ENCODE data around the gene SLC16A12. TPM values are rescaled to one million over a fixed set of nuclear protein-coding genes. Genes with fewer than 3 reads are reported as not detected.
A peak's percentile ranks its signal among the peaks of the same experiment; 100 is the strongest.
"Not testable (repeated sequence)": the region's sequence is repeated elsewhere in the genome, so short reads cannot be mapped to it uniquely, and the experiment has no call there.

The SLC16A12 gene
- total RNA-seq, 1 experiment from 2014 or later: 1.0 TPM

GRCh38 chr10:89391907-89392756, 143.3 kb downstream of the SLC16A12 start, which contains the start of gene IFIT1:
Gene IFIT1, plus strand, starts transcription at chr10:89392623. Its CDS starts 90 bp downstream, at chr10:89392713.
- no peaks in the 10 kb centered on the region for H3K4me1 Mint-ChIP-seq (ENCODE audit: low read depth, unreplicated experiment)
- BruUV-seq (replicated peaks): no TSS peak
- no peaks in the 10 kb centered on the region for H3K9me3 Mint-ChIP-seq (ENCODE audit: low read depth, unreplicated experiment)
- H3K27me3 Mint-ChIP-seq (ENCODE audit: unreplicated experiment): no peaks in the 10 kb centered on the region
- peak; percentile 34 for DNase-seq
- peak within 1 kb of the TSS; percentile 70 for H3K4me3 Mint-ChIP-seq (ENCODE audit: low read depth, unreplicated experiment)
- H3K36me3 Mint-ChIP-seq (ENCODE audit: insufficient read depth, unreplicated experiment): peaks cover 15% of the 10 kb centered on the region
- no peak for TF ChIP-seq CTCF (IDR thresholded peaks at IDR 0.05; ENCODE audit: unreplicated experiment)
- H3K27ac Mint-ChIP-seq (ENCODE audit: unreplicated experiment): peak within 1 kb of the TSS; percentile 47
- CTCF ChIA-PET: interaction anchor here (0.6 to 0.9 kb wide), 6 partner anchors 12 to 400 kb away, joined by 3 to 6 read pairs (median 4); partner anchors contain the start of gene IFIT5
- intact Hi-C loops (cut with micrococcal nuclease; ENCODE audit: unreplicated experiment): no loop called here

- H3K27me3 Mint-ChIP-seq (ENCODE audit: unreplicated experiment); H3K4me3 Mint-ChIP-seq (ENCODE audit: low read depth, unreplicated experiment); DNase-seq; CTCF ChIA-PET; H3K9me3 Mint-ChIP-seq (ENCODE audit: low read depth, unreplicated experiment); intact Hi-C loops (cut with micrococcal nuclease; ENCODE audit: unreplicated experiment); H3K27ac Mint-ChIP-seq (ENCODE audit: unreplicated experiment); BruUV-seq (replicated peaks); H3K4me1 Mint-ChIP-seq (ENCODE audit: low read depth, unreplicated experiment): not testable (repeated sequence)
- H3K36me3 Mint-ChIP-seq (ENCODE audit: insufficient read depth, unreplicated experiment): peaks cover 15% of the 10 kb centered on the region
These were observed 144.2 kb downstream of the SLC16A12 start for GRCh38 chr10:89391226-89391576.

GRCh38 chr10:89390476-89391225, 144.7 kb downstream of the SLC16A12 start:
- H3K36me3 Mint-ChIP-seq (ENCODE audit: insufficient read depth, unreplicated experiment): peaks cover 15% of the 10 kb centered on the region
- no peak for TF ChIP-seq CTCF (IDR thresholded peaks at IDR 0.05; ENCODE audit: unreplicated experiment)
- BruUV-seq (replicated peaks): no TSS peak
- CTCF ChIA-PET: no interaction called here
- H3K4me1 Mint-ChIP-seq (ENCODE audit: low read depth, unreplicated experiment): no peaks in the 10 kb centered on the region
- H3K4me3 Mint-ChIP-seq (ENCODE audit: low read depth, unreplicated experiment): no peak overlapping the region
- no peaks in the 10 kb centered on the region for H3K9me3 Mint-ChIP-seq (ENCODE audit: low read depth, unreplicated experiment)
- no peak for DNase-seq
- H3K27ac Mint-ChIP-seq (ENCODE audit: unreplicated experiment): no peak overlapping the region
- intact Hi-C loops (cut with micrococcal nuclease; ENCODE audit: unreplicated experiment): no loop called here
- H3K27me3 Mint-ChIP-seq (ENCODE audit: unreplicated experiment): no peaks in the 10 kb centered on the region

- no TSS peak for BruUV-seq (replicated peaks)
- CTCF ChIA-PET: interaction anchor here (0.6 kb wide), 1 partner anchor 172 kb away, joined by 3 read pairs; no protein-coding TSS in a partner anchor
- Mint-ChIP-seq H3K4me3 (ENCODE audit: low read depth, unreplicated experiment) (no peak overlapping the region), H3K9me3 (ENCODE audit: low read depth, unreplicated experiment) (no peaks in the 10 kb centered on the region), H3K4me1 (ENCODE audit: low read depth, unreplicated experiment) (no peaks in the 10 kb centered on the region), H3K27ac (ENCODE audit: unreplicated experiment) (no peak overlapping the region), H3K36me3 (ENCODE audit: insufficient read depth, unreplicated experiment) (peaks cover 9% of the 10 kb centered on the region), H3K27me3 (ENCODE audit: unreplicated experiment) (no peaks in the 10 kb centered on the region)
- intact Hi-C loops (cut with micrococcal nuclease; ENCODE audit: unreplicated experiment): loop anchor here (1.0 kb wide), 1 partner anchor 172 kb away; no protein-coding TSS in a partner anchor
- no peak for DNase-seq
- TF ChIP-seq CTCF (IDR thresholded peaks at IDR 0.05; ENCODE audit: unreplicated experiment): no peak
These were observed 146.1 kb downstream of the SLC16A12 start for GRCh38 chr10:89389254-89389653.
